Neural progenitor cell (in vitro differentiated cells): ENCODE measurements around the gene CTR9.

Source experiments
- EZH2phosphoT487 ChIP-seq: fragments of 200-600 bp; sonication (generic); IDR thresholded peaks from 2 replicates; pipeline ENCODE4 v1.6.1; 2017; ENCODE audit warnings: antibody characterized with exemption
- TF ChIP-seq, protein P1 (sequence below): fragments of 200-600 bp; sonication (generic); IDR thresholded peaks from 2 replicates; pipeline ENCODE4 v1.5.1; 2017; ENCODE audit warnings: antibody characterized with exemption, mild to moderate bottlenecking

DNA sequence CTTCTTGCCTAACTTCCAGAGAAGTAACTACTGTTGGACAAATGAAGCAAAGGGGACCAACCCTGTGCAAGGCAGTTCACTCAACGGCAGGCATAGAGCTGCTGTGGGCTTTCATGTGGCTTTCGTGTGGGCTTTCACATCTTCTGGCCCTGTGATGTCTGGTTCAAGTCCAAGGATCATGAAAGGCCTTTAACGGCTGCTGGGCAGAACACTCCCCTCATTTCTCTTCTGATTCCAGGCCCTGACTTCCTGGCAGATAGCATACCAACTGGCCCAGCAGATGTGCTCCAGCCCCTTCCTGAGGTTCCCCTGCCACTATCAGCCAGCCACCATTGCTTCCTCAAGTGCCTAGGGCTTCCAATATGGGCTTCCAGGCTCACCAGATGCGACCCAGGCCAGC, 28.7 kb upstream of the CTR9 start:
- TF ChIP-seq, protein P1, sequence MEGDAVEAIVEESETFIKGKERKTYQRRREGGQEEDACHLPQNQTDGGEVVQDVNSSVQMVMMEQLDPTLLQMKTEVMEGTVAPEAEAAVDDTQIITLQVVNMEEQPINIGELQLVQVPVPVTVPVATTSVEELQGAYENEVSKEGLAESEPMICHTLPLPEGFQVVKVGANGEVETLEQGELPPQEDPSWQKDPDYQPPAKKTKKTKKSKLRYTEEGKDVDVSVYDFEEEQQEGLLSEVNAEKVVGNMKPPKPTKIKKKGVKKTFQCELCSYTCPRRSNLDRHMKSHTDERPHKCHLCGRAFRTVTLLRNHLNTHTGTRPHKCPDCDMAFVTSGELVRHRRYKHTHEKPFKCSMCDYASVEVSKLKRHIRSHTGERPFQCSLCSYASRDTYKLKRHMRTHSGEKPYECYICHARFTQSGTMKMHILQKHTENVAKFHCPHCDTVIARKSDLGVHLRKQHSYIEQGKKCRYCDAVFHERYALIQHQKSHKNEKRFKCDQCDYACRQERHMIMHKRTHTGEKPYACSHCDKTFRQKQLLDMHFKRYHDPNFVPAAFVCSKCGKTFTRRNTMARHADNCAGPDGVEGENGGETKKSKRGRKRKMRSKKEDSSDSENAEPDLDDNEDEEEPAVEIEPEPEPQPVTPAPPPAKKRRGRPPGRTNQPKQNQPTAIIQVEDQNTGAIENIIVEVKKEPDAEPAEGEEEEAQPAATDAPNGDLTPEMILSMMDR, result no peak
- no peak for TF ChIP-seq EZH2phosphoT487
